ENCODE measurements around the gene NR2F2. TPM values are rescaled to one million over a fixed set of nuclear protein-coding genes. Genes with fewer than 3 reads are reported as not detected.

NR2F2 gene
- total RNA-seq, 4 donors from 2014 or later = 8.9 to 41.8 (median 20.1) TPM

DNA sequence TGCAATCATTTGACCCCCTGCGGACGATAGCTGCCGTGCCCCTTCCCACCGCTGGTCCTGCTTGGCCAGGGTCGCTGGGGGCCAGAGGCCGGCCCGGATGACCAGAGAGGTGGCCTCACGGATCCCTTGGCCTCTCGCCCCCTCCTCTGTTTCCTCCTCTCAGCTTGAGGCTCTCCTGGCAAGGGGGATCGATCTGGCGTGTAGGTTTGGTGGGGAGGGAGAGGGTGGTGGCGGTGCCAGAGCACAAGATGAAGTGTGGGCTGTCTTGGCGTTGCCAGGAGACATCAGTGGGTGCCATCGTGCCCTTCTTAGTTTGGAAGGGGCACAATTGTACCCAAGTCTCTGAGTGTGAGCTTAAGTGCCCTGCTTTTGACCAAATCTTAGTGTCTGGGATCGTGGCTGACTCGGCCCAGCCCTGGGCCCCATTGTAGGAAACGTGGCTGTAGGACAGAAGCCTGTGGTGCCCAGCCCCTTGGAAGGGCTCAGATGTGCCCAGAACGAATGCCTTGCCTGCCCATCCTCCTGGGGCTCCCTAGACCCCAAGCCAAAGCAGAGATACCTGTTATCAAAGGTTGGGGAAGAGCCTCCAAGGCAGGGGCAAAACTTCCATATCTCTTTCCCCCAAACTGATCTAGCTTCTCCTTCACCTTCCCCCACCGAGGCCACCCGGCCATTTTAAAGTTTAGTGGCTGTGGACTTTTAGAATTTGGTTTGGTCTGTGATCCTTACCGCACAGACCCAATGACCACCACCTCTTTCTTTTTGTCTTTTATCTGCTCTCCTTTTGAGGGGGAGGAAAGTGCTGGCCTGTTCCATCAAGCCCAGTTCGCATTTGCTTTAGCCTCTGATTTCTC is 14.4 kb downstream of the NR2F2 start:
- no peak for TF ChIP-seq CTCF (IDR thresholded peaks at IDR 0.05)
- DNase-seq (ENCODE audit: low spot score) (peak; percentile 6), ATAC-seq (ENCODE audit: low FRiP score) (no peak)

DNA sequence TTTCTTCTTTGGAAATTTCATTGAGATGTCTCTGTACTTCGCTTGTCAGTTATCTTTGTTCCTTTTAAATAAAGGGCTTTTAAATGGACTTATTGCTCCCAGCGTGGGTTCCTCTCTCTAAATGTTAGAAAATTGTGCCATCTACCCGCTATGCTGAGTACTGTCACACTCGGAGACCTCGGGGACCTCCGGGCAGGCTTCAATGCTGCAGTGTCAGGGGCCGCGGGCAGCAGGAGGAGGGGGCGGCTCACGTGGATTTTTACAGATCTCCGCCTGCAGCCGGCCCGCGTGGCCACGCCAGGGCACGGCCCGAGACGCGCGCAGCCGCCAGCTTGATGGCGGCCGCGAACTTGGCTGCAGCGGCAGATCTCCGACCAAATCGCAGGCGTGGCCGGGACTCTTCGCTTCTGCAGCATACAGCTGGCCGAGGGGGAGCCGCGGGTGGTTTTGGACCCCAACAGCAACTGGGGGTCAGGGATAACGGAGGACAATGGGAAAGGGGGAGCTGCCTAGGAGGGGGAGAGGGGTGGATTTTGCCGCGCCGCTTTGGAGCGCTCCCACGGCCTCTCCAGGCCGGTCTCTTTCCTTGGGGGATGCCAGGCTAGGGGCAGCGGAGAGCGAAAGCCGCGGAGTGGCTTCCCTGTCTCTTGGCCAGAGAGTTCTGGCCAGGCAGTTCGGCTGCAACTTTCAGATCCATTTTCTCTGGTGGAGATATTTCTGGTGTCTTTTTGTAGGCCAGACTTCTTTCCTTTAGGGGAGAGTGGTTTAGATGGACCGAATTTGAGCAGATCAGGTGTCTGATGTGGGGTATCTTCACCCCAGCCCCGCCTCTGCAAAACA is 15.3 kb downstream of the NR2F2 start:
- TF ChIP-seq CTCF (IDR thresholded peaks at IDR 0.05) = peak in 1 of 3 donors; percentile 32
- ATAC-seq (ENCODE audit: low FRiP score) = peak; percentile 72
- DNase-seq (ENCODE audit: low spot score) = peak; percentile 34

DNA sequence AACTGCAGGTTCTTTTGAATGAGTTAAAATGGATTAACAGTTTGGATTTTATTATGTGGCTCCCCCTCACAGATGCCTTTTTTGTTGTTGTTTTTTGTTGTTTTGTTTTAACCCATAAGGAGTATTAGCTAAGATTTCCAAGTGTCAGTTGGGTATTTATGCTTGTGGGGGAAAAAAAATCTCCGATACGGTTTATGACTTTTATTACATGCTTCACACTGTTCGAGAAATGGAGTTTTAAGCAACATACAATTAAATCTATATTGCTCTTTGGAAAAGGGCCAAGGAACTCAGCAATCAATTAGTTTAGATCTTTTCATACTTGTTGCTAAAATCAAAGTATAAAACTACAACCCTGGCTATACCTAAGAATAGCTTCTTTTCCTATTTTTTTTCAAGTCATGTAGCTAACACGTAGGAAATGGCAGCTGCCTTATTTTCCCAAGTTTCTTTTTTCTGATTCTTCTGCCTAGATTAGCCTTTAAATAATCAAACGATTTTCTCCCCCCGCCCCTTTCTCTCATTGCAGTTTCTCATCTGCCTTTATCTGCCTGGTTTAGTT is 16.0 kb downstream of the NR2F2 start:
- TF ChIP-seq CTCF (IDR thresholded peaks at IDR 0.05) = no peak
- no peak for DNase-seq (ENCODE audit: low spot score)
- ATAC-seq (ENCODE audit: low FRiP score) = no peak

DNA sequence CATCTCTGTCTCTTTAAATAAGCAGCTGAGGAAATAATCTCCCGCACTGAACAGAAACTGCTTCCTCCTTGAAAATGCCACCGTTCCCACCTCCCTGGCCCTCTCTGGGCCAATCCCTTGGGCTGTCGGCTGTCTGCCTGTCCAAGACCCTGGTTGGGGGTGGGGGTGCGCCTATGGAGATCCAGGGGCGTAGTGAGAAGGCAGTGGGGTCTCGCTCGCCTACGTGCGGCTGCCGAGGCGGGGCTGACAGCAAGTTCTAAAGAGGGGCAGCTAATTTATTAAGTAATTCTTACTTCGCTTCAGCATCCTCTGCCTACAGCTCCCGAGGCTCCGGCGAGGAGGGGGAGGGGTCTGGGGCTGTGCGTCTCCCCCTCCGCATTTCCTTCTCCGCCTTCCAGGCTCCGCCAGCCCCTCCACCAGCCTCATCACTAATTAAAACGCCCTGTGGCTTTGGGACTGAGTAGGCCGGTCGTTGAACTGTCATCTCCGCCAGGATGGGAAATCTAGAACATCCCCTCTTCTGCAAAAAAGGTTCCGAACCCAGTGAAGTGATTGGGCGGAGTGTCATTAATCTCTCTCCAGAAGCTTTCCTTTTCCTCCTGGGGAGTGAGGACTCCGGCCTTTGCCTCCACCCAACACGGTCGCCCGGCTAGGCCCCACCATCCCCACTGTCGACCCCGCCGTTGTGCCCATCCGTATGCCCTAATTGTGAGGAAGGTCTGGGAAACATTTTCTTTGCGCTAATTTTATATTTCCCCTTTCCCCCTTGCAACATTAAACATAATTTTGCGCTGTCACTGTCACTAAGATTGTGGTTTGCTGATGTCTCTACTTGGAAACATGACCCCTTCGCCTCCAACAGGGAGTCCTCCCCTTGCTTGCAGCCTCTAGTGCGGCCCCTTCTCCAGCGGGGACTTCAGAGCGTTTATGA is 16.9 kb downstream of the NR2F2 start:
- DNase-seq (ENCODE audit: low spot score) = no peak
- no peak for ATAC-seq (ENCODE audit: low FRiP score)

GRCh38 chr15:96348112-96349027 is 17.9 kb downstream of the NR2F2 start:
- DNase-seq (ENCODE audit: low spot score) (no peak), ATAC-seq (ENCODE audit: low FRiP score) (no peak)
- TF ChIP-seq CTCF (IDR thresholded peaks at IDR 0.05) = no peak

More for the DNA sequence above, 16.9 kb downstream of the NR2F2 start:
- no peak for TF ChIP-seq CTCF (IDR thresholded peaks at IDR 0.05)
